NCI-H2196 treated with DMSO at 0.1 percent for 48 hours (cell line): ENCODE data around the gene TMEM179.

Experiments used
- DNase-seq: peaks from one replicate; lab custom pipeline; 2025; ENCODE audit not compliant: unreplicated experiment; lab: John Stamatoyannopoulos, UW

The TMEM179 gene

DNA sequence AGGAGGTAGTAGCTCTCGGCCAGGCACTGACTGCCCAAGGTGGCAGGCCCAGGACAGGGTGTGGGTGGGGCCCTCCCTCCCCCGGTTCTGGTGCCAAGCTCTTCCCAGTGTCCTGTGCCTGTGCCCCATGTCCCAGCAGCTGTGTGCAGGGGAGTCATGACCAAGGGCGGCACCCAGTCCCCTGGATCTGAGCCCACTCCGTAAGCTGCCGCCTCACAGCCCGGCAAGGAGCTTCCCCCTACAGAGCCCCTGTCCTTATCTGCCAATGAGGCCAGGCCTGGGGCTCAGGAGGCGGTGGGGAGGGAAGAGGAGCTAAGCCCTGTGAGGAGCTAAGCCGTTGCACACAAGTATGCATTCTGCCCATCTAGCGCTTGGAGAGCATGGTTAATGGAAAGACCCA, 30.6 kb downstream of the TMEM179 start:
- DNase-seq, result no peak

DNA sequence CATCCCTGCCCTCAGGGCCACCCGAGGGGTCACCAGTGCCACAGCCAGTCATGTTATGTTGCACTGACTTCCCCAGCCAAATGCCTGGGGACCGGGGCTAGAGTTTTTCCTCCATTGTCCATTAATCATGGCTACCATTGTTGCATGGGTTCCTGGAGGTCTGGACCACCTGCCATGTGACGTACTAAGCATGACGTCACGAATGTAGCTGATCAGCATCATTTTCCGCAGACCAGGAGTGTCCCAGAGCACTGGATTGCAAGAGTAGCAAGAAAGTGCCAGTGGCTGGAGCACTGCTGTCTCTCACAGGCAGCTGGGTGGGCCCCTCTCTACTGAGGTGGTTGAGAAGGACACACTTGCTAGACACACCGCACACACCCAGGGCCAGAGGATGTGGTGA, 31.9 kb downstream of the TMEM179 start:
- DNase-seq, result no peak

DNA sequence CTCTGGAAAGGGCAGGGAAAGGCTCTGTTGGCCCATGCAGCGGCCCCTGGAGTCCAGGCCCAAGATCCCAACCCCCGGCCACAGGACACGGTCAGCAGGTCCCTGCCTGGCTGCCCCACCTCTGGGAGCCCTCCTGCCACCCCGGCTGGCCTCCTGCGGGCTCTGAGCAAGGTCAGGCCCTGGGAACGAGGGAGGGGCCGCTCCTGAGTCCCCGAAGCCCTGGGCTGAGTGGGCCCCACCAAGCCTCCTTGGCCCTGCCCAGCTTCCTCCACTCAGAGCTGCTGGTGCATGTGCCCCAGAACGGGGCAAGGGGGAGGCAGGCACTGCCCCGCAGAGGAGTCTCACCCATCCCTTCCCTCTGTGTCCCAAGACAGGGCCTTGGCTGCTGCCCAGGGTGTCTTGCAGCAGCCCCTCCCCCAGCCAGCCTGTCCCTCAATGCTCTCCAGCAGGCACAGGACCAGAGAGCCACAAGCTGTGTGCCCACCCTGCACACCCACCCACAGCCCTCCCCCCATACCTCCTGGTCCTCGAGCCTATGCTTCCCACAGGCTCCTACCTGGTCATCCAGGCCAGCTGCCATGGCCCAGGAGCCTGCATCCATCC, 32.4 kb downstream of the TMEM179 start:
- no peak for DNase-seq

DNA sequence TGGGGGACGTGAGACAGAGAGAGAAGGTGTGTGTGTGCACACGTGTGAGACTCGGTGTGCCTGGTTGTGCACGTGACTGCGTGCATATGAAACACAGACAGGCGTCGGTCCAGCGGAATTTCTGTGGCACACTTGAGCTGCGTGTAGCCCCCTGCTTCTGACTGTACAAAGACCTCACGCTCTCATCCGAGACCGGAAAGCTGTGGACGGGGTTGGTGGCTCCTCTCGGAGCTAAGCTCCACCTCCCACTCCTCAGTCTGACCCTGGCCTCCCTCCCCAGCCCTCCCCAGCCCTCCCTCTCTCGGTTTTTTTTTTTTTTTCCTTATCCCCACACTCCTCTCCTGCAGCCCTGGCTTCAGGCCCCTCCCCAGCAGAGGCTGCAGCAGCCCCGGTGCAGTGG, 33.3 kb downstream of the TMEM179 start:
- DNase-seq, result no peak

DNA sequence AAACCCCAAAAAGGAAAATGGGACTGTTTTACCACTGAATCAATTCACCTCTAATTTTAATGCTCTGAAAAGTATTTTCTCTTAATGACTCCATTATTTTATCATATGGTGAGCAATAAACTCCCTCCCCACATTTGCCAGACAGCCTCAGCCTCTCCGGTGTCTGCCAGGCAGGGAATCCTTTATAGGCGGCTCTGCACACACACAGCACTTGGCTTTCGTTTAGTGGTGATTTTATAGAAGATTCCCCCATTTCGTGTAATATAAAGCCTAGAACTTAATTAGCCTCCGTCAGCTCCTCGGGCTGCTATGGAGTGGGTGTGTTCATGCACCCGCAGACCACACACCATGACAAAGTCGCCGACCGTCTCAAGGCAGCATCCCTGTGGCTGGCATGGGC, 35.1 kb downstream of the TMEM179 start:
- no peak for DNase-seq

DNA sequence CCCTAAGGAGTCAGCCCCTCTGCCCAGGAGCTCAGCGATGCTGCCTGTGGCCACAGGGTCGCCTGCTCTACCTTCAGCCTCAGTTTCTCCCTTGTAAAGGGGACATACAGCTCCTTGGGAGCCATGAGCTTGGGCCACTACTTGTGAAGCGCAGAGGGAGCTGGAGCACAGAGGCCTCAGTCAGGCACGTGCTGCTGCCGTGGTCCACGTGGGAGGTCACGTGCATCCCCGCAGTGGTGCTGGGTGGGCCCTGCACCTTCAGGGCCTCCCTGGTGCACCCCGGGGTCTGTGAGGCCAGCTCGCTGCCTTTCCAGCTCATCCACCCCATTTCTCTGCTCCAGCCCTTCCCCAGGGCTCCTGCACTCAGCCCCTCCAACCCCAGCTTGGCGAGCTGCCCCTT, 36.0 kb downstream of the TMEM179 start:
- DNase-seq, result no peak

DNA sequence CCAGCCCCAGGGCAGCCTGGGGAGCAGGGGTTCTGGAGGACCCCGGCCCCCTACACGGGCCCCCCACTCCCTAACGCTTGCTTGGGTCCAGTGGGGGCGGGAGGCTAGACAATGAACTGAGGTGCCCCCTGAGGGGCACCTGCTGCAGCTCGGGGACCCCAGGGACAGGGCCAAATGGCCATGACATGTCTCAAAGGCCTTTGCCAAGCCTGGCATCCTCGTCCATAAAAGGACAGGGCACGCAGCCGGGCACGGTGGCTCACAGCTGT, 36.7 kb downstream of the TMEM179 start:
- DNase-seq, result no peak

DNA sequence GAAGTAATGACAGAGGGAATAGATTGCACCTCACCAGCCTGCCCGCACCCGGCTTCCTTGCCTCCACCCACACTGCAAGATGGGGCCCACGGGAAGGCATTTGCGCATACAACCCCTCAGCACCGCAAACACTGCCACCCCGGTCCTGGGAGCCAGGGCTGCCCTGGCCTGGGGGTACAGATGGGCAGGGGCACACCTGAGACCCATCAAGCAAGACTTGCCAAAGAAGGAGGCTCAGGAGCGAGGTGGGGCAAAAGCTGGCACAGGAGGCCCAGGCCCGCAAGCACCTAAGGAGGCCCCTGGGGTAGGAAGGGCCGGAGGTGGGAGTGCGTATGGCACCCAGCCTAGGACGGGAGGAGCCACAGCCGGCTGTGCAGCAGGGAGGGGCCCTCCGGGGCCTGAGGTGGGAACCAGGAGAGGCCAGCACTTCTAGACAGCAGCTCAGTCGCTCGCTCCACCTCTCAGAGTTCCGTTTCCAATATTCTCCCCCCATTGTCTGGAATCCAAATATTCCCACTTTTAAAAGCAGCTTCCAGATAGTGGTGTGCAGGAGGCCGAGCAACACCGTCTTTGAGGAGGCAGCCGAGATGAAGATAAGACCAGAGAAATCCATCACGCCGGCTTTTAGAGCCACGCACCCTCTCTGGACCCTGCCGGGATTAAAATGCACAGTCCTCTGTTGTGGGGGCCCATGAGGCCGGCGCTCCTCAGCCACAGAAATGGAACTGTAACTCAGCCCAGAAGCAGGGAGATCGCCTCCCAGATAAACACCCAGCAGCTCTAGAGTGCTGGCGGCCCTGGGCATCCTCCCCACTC, 37.2 kb downstream of the TMEM179 start:
- DNase-seq, result no peak

DNA sequence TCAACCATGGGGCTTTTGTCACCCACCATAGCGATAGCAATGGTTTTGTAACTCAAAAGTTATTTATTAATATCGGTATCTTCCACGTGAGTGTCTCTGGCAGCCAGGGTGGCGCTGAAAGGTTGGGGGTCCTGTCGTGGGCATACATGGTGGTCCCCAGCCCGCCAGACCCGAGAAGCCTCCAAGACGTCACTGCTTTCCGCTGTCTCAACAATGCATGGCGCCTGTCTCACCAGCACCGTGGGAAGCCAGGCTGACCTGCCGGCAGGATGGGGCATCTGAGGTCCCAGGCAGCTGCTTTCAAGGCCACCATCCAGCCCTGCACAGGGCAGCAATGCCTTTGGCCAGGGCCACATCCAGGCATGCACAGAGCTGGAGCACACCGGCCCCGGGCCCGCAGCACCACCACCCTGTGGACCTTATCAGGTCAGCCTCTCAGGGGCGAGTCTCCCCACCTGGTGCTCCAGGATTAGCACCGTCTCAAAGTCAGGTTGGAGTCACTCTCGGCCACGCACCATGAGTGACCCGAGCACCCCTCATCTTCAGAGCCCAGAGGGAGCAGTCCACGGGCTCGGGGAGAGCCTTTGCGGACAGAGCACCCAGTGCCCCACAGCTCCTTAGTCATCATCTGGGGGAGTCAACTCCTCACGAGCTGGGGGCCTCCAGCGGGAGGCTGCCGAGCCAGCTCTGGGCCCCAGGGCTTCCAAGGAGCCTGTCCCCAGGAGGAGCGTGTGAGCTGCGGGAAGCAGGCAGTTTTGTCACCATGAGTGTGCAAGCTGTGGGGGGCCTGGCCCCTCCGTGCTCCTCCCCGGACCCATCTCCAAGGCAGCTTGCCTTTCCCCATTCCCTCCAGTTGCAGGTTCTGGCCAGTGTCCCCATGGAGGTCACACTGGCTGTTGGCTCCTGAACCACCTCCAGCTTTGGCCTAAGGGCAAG, 39.6 kb downstream of the TMEM179 start:
- no peak for DNase-seq

DNA sequence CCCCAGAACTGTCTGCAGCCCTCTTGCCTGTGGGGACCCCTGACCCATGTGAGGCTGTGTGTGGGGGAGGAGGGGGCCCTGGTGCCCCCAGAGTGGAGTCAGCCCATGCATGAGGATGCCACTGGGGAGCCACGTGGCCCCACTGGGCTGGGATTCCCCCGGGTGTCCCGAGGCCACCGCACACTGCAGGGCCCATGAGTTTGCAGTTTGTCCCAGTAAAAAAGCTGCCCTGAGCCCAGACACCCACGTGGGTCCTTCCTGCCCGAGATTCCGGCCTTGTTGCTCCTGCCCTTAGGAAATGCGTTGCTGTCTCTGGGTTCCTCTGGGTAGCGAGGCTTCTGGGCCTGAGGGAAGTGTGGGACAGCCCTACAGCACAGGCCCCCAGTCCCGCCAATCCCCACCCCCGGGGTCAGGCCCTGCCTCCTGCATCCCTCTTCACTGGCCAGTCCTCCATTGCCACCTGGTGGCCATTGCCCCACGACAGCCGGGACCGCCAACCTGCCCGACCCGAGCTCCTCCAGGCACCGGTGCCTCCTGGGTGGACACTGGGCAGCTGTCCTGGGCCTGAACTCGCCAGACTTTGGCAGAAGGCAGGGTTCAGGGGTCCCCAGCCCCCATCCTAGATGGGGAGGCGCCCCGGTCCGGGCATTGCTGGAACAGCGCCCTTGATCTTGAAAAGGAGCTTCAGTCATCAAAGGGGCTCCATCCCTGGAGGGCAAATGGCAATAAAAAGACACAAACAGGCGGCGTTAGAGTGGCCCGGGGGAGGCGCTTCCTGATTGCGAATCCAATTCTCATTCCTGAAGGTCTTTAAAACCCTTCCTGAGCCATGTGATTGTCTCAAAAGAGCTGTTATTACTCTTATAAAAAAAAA, 40.6 kb downstream of the TMEM179 start:
- DNase-seq, result peak; percentile 12

DNA sequence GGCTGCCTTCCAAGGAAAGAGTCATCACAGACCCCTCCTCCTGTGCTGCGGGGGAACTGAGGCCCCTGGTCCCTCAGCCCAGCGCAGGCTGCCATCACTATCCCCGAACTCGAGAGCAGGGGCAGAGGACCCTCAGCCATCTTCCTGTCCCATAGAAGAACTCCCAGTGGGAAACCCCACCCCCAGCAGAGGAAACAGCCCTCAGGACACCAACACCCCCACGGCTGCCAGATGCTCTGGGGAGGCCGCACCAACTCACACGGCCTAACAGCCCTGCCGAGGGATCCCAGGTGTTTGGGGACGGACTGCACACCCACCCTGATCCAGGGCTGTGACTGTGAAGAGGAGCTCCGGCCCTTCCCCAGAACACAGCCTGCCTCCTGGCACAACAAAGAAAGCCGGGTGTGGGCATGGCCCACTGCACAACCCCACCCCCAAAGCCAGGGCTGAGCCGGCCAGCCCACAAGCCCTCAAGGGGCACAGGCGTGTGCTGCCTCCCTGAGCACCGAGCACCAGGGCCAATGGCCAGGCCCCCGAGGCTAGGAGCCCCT, 41.3 kb downstream of the TMEM179 start:
- no peak for DNase-seq

DNA sequence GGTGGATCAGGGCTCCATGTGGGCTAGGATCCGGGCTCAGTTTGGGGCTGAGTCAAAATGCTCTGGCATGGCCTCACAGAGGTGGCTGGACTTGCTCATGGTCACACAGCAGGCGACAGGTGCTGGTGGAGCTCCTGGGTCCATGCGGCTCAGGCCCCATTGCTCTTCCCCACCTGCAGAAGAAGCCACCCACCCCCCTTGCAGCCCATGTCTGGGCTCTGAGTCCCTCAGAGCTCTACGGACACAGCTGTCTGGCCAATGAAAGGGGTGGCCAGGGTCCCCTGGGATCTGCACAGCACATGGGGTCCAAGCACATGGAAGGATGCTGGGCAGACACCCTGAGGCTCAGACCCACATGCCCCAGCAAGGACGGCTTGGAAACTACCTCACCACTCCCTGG, 42.0 kb downstream of the TMEM179 start:
- no peak for DNase-seq

DNA sequence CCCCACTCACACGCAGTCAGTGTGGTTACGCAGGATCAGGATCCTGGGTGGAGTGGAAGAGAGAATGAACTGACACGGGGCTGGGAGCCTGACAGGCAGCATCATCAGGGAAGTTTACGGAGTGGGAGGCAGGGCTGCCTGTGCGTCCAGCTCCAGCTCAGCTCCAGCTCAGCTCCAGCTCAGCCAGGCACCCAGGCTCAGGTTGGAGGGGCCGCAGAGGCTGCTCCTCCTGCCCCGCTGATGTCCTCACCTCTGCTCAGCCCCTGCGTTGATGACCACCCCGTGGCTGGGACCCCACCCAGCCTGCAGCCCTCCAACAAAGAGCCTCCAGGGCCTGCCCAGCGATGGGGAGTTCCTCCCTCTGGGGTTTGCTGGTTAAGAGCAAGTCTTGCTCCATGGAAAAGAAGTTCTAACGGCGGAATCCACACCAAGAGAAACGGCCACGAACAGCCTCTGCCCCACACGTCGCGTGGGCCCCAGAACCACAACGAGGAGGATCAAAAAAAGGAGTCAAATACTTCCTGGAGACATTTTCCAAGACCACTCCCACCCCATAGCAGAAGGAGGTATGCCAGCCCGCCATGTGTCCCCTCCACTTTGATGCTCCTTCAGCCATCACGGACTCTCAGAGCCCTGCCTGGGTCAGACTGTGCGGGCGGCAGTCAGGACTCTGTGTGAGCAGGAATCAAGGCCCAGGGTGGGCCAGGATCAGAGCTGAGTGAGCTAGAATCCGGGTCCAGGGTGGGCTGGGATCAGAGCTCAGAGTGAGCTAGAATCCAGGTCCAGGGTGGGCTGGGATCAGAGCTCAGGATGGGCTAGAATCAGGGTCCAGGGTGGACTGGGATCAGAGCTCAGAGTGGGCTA, 42.7 kb downstream of the TMEM179 start:
- DNase-seq, result no peak

DNA sequence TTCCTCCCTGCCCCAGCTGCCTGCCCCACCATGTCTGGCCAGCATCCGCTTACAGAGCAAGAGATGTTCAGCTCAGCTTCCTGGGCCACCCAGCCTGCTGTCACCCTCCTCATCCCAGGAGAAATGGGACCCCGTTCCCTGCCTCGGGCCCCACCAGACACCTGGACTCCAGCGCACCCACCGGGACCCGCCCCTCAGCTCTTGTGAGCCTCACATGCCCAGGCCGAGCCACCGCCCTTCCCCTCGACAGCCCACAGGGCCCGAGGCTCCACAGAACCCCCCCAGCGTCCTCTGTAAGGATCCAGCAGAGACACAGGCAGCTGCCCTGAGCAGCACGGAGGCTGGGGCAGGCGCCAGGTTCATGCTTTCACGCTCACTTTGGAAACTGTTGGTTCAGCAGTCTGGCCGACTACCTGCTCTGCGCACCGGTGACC, 43.4 kb downstream of the TMEM179 start:
- DNase-seq, result no peak

DNA sequence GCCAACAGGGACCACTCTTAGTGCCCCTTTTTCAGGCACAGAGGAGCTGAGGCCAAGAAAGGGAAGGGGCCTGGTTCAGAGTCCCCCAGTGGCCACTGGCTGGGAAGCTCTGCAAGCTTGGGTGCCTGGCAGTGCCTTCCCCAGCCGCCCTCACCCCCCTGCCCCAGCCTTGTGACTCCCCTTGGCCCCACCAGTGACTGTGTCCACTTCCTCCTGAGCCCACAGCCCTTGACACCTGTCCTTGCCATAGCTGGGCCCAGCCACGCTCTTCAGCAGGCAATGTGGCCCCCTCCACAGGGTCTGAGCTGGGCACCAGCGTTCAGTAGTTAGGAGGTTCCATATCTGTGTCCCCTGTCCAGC, 44.0 kb downstream of the TMEM179 start:
- DNase-seq, result no peak

DNA sequence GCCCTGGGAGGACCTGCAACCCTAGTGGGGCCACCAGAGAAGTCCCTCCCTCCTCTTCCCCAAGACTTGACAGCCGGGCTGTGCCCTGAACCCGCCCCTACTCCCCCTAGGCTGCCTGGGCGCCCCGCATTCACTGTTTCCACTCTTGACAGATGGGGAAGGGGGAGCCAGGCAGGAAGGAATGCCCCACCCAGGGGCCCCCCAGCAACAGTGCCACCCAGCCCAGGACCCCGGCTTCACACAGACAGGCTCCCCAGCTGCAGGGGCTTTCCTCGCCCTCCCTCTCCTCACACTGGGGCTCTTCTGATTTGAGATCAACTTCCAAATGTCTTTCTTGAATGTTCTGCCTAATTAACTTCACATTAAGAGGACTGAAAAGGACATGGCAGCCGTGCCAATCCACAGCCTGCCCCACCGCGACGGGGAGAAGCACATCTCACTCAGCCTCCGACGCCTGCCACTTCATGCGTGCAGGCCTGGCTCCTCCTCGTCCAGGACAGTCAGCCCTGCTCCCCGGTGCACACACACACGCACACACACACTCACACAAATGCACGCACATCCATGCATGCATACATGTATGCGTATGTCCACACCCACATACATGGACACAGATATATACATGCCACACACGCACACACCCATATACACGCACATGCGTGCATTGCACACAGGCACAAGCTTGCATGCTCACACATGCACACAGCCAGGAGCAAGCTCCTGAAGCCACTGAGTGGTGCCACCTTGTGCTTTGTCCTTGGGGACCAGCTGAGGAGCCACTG, 44.6 kb downstream of the TMEM179 start:
- DNase-seq, result no peak

DNA sequence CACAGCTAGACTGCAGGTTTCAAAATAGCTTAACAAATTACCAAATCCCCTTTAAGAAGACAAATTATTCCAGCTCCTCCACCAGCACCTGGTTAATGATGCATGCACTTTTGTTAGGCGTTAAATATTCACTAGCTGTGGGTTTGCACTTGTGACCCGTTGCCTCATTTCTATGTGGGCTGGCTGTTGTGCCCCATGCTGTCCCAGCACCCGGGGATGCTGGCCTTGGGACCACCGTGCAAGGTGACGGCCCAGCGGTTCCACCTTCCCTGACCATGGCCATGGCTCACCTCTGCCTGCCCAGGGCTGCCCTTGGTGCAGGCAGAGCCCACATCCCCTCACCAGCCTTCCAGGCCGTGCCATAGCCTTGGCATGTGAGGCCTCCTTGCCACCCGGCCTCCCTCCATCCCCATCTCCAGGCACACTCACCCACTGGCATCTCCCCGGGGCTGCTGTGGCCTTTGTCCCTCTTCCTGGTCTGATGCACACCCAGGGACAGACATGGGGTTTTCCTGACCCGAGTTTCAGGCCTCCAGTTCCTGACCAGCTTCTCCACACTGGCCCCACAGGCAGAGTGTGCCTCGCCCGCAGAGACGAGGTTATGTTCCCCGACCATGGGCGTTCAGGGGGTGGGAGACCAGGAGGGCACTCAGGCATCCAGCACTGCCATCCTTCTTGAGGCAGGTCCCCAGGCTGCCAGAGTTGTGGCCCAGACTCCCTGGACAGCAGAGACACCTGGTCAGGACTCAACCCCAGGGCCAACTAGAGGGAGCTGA, 45.4 kb downstream of the TMEM179 start:
- no peak for DNase-seq
